Right lobe of liver (tissue), 4 donors: ENCODE results near the gene RAB30.

Experiments used
- POLR2A ChIP-seq: fragments of 450-650 bp; IDR thresholded peaks from one replicate; pipeline ENCODE4 v1.6.1; 2017; ENCODE audit warnings: antibody characterized with exemption, mild to moderate bottlenecking
- TF ChIP-seq, protein P1 (sequence below), 4 donors: fragments of 200-600 bp in 3 of 4; fragments of 450-650 bp in 1 of 4; IDR thresholded peaks; one replicate each; pipeline versions ENCODE4 v1.5.1 to v1.8.0; 2016 to 2022; ENCODE audit warnings: antibody characterized with exemption in 4 of 4, mild to moderate bottlenecking in 2 of 4
- donor health status: DM: no; HTN: no; CAD: no.
- donor health status: DM: no; HTN: no; CAD: no.
- donor health status: DM: no; HTN: yes; CAD: no.

DNA sequence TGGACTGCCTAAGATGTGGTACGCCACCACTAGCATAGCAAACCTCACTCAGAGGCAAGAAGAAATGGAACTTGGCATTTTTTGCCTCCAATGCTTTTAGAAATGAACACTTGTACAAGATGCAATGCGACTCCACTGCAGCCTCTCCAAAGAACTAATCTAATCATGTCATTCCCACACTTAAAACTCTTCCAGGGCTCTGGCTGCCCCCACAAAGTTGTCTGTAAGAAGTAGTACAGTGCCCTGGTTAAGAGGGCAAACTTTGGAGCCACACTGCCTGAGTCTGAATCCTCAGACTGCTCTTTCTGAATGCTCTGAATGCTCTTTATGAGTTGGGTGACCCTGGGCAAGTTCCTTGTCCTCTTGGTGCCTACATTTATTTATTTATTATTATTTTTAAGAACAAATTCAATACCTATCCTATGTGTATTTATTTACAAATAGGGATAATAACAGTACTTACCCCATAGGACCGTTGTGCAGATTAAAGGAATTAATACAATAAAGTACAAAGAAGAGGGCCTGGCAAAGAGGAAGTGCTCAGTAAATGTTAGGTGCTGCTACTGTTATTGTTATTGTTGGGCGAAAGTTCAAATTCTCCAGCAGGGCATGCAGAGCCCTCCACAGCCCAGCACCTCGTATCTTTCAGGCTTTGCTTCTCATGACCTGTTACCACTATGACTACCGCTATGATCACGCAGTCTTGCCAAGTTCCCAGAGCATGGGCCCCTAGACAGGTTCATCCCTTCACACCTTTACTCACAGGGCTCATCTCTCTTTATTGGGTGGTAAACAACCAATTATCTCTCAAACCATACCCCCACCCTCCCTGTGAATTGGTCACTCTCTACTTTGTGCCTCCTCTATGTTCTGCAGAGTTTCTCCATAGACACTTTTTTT is 59.3 kb downstream of the RAB30 start:
- TF ChIP-seq, protein P1, sequence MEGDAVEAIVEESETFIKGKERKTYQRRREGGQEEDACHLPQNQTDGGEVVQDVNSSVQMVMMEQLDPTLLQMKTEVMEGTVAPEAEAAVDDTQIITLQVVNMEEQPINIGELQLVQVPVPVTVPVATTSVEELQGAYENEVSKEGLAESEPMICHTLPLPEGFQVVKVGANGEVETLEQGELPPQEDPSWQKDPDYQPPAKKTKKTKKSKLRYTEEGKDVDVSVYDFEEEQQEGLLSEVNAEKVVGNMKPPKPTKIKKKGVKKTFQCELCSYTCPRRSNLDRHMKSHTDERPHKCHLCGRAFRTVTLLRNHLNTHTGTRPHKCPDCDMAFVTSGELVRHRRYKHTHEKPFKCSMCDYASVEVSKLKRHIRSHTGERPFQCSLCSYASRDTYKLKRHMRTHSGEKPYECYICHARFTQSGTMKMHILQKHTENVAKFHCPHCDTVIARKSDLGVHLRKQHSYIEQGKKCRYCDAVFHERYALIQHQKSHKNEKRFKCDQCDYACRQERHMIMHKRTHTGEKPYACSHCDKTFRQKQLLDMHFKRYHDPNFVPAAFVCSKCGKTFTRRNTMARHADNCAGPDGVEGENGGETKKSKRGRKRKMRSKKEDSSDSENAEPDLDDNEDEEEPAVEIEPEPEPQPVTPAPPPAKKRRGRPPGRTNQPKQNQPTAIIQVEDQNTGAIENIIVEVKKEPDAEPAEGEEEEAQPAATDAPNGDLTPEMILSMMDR (IDR thresholded peaks at IDR 0.05): no peak
- TF ChIP-seq POLR2A: no peak
